GM18505 (cell line): ENCODE results near the gene AGRN.
"Not testable (repeated sequence)": the region's sequence is repeated elsewhere in the genome, so short reads cannot be mapped to it uniquely, and the experiment has no call there.

Source experiments
- ATAC-seq: cut with Tn5 transposase; IDR thresholded peaks from one replicate; pipeline ENCODE4 v1.9.1; 2021; ENCODE audit not compliant: unreplicated experiment
- POLR2A ChIP-seq: IDR thresholded peaks from 4 replicates; pipeline ENCODE4 v1.6.1; 2011; ENCODE audit warnings: borderline replicate concordance; ENCODE audit not compliant: insufficient read depth, insufficient read length; ENCODE audit errors: extremely low read depth

Gene AGRN

GRCh38 chr1:991895-992294, 28.0 kb upstream of the AGRN start:
- TF ChIP-seq POLR2A: no peak
- no peak for ATAC-seq

- no peak for ATAC-seq
- TF ChIP-seq POLR2A: no peak
These were observed 27.6 kb upstream of the AGRN start for GRCh38 chr1:992362-992761.

GRCh38 chr1:993379-993995, 26.4 kb upstream of the AGRN start:
- no peak for TF ChIP-seq POLR2A
- no peak for ATAC-seq

- ATAC-seq: not testable (repeated sequence)
These were observed 25.4 kb upstream of the AGRN start for GRCh38 chr1:994546-994945.

GRCh38 chr1:995665-996633, 24.0 kb upstream of the AGRN start:
- TF ChIP-seq POLR2A: no peak
- no peak for ATAC-seq

GRCh38 chr1:996851-997712, 22.8 kb upstream of the AGRN start:
- ATAC-seq: no peak
- no peak for TF ChIP-seq POLR2A

- no peak for TF ChIP-seq POLR2A
- no peak for ATAC-seq
These were observed 22.3 kb upstream of the AGRN start for GRCh38 chr1:997713-997992.

- no peak for TF ChIP-seq POLR2A
- ATAC-seq: no peak
These were observed 21.8 kb upstream of the AGRN start for GRCh38 chr1:997993-998744.

GRCh38 chr1:998745-998994, 21.2 kb upstream of the AGRN start:
- ATAC-seq: no peak
- TF ChIP-seq POLR2A: no peak

- ATAC-seq: no peak
- TF ChIP-seq POLR2A: no peak
These were observed 20.8 kb upstream of the AGRN start for GRCh38 chr1:998995-999724.

GRCh38 chr1:999725-1000356, 20.1 kb upstream of the AGRN start, which contains the start of gene HES4:
HES4 (minus strand) TSS chr1:1000097; CDS start chr1:999973, 124 bp downstream.
- no peak for ATAC-seq
- TF ChIP-seq POLR2A: no peak
